Measurements from ENCODE around the gene NLE1. TPM values are rescaled to one million over a fixed set of nuclear protein-coding genes. Genes with fewer than 3 reads are reported as not detected.

Gene NLE1
- total and polyA plus RNA-seq, 12 donors, result 1.8 to 7.5 (median 4.2) TPM

- Histone ChIP-seq H3K4me3 (no peak overlapping the region), H3K9me3 (no peaks in the 10 kb centered on the region), H3K27me3 (no peaks in the 10 kb centered on the region), H3K4me1 (no peaks in the 10 kb centered on the region), H3K36me3 (peaks cover 0 to 71% (median 32%) of the 10 kb centered on the region in 9 donors), H3K27ac (no peak overlapping the region)
- TF ChIP-seq CTCF (IDR thresholded peaks at IDR 0.05), result no peak
- DNase-seq (no peak), ATAC-seq (no peak)
- WGBS, 2 donors, result 97 to 99% methylated on average over 5 of the region's 5 CpGs
- intact Hi-C loops (cut with DNase I), result no loop called here
These were observed 37.2 kb downstream of the NLE1 start for GRCh38 chr17:35104844-35105450.

GRCh38 chr17:35103271-35103670, 38.8 kb downstream of the NLE1 start:
- Histone ChIP-seq H3K9me3 (no peaks in the 10 kb centered on the region), H3K4me3 (no peak overlapping the region), H3K4me1 (no peaks in the 10 kb centered on the region), H3K36me3 (peaks cover 0 to 88% (median 44%) of the 10 kb centered on the region in 9 donors), H3K27me3 (no peaks in the 10 kb centered on the region), H3K27ac (no peak overlapping the region)
- no peak for ATAC-seq
- no peak for DNase-seq
- TF ChIP-seq CTCF (IDR thresholded peaks at IDR 0.05), result no peak
- WGBS, 2 donors, result 91 to 93% methylated on average over 5 of the region's 5 CpGs
- intact Hi-C loops (cut with DNase I), result no loop called here

GRCh38 chr17:35101725-35102124, 40.4 kb downstream of the NLE1 start:
- intact Hi-C loops (cut with DNase I), result no loop called here
- Histone ChIP-seq H3K27ac (no peak overlapping the region), H3K36me3 (peaks cover 0 to 96% (median 44%) of the 10 kb centered on the region in 9 donors), H3K4me1 (no peaks in the 10 kb centered on the region), H3K27me3 (no peaks in the 10 kb centered on the region), H3K4me3 (no peak overlapping the region), H3K9me3 (no peaks in the 10 kb centered on the region)
- DNase-seq (no peak), ATAC-seq (no peak)
- no peak for TF ChIP-seq CTCF (IDR thresholded peaks at IDR 0.05)
- 97 to 98% methylated on average over 2 of the region's 2 CpGs for WGBS, 2 donors

- TF ChIP-seq CTCF (IDR thresholded peaks at IDR 0.05), result no peak
- WGBS, 2 donors, result 96 to 98% methylated on average over 14 of the region's 14 CpGs
- intact Hi-C loops (cut with DNase I), result no loop called here
These were observed 41.1 kb downstream of the NLE1 start for GRCh38 chr17:35101036-35101435.

More at GRCh38 chr17:35101036-35101435, 41.1 kb downstream of the NLE1 start:
- Histone ChIP-seq H3K27ac (no peak overlapping the region), H3K36me3 (peaks cover 0 to 96% (median 38%) of the 10 kb centered on the region in 9 donors), H3K27me3 (no peaks in the 10 kb centered on the region), H3K4me1 (no peaks in the 10 kb centered on the region), H3K9me3 (no peaks in the 10 kb centered on the region), H3K4me3 (no peak overlapping the region)
- DNase-seq (no peak), ATAC-seq (no peak)

All from heart right ventricle (tissue), 16 donors.